ENCODE data around the gene EMX1. TPM values are rescaled to one million over a fixed set of nuclear protein-coding genes. Genes with fewer than 3 reads are reported as not detected.
A peak's percentile ranks its signal among the peaks of the same experiment; 100 is the strongest.

EMX1 gene
- total and polyA plus RNA-seq, 2 of the 13 experiments (the other 11 are each of a cell fraction or from before 2014, with no cell fraction given): 0.62 to 4.9 TPM

- TF ChIP-seq ZNF609 (CRISPR knock-in tag; IDR thresholded peaks at IDR 0.05; ENCODE audit: borderline replicate concordance) (no peak), KDM5B (CRISPR knock-in tag; IDR thresholded peaks at IDR 0.05; ENCODE audit: borderline replicate concordance) (0 out of 2 replicates have a peak, but pooled peaks have one; percentile 51), KDM2A (CRISPR knock-in tag; IDR thresholded peaks at IDR 0.05; ENCODE audit: borderline replicate concordance, low read depth) (peak; percentile 60; the same call in 1 of the 2 replicates), ATF7-NPFF (CRISPR knock-in tag; IDR thresholded peaks at IDR 0.05; ENCODE audit: low read depth) (0 out of 2 replicates have a peak, but pooled peaks have one; percentile 37), DMAP1 (CRISPR knock-in tag; IDR thresholded peaks at IDR 0.05) (no peak), TRAFD1 (CRISPR knock-in tag; IDR thresholded peaks at IDR 0.05; ENCODE audit: borderline replicate concordance) (no peak), ZNF280D (CRISPR knock-in tag; IDR thresholded peaks at IDR 0.05) (no peak), THRA (CRISPR knock-in tag; IDR thresholded peaks at IDR 0.05; ENCODE audit: borderline replicate concordance) (no peak), SOX5 (CRISPR knock-in tag; IDR thresholded peaks at IDR 0.05; ENCODE audit: borderline replicate concordance) (no peak), TEAD2 (CRISPR knock-in tag; IDR thresholded peaks at IDR 0.05) (no peak), KLF11 (CRISPR knock-in tag; IDR thresholded peaks at IDR 0.05) (no peak)
- TF ChIP-seq, protein P1, sequence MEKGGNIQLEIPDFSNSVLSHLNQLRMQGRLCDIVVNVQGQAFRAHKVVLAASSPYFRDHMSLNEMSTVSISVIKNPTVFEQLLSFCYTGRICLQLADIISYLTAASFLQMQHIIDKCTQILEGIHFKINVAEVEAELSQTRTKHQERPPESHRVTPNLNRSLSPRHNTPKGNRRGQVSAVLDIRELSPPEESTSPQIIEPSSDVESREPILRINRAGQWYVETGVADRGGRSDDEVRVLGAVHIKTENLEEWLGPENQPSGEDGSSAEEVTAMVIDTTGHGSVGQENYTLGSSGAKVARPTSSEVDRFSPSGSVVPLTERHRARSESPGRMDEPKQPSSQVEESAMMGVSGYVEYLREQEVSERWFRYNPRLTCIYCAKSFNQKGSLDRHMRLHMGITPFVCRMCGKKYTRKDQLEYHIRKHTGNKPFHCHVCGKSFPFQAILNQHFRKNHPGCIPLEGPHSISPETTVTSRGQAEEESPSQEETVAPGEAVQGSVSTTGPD (CRISPR knock-in tag; IDR thresholded peaks at IDR 0.05): no peak
- TF ChIP-seq, protein P2, sequence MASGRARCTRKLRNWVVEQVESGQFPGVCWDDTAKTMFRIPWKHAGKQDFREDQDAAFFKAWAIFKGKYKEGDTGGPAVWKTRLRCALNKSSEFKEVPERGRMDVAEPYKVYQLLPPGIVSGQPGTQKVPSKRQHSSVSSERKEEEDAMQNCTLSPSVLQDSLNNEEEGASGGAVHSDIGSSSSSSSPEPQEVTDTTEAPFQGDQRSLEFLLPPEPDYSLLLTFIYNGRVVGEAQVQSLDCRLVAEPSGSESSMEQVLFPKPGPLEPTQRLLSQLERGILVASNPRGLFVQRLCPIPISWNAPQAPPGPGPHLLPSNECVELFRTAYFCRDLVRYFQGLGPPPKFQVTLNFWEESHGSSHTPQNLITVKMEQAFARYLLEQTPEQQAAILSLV (CRISPR knock-in tag; IDR thresholded peaks at IDR 0.05; ENCODE audit: borderline replicate concordance): no peak
These were observed 24.7 kb upstream of the EMX1 start (continued) for GRCh38 chr2:72892506-72893173.

All from HepG2 (cell line).